ENCODE measurements around the gene HMGCR. TPM values are rescaled to one million over a fixed set of nuclear protein-coding genes. Genes with fewer than 3 reads are reported as not detected.

Gene HMGCR
- total RNA-seq (2022; extraction: Qiagen RNA extraction) = 25.8 to 30.3 TPM (median 26.8 TPM) in 5 replicates

GRCh38 chr5:75336615-75337336 is at the start of gene HMGCR:
Gene HMGCR, plus strand, starts transcription at chr5:75337220. Its CDS starts 5,386 bp downstream, at chr5:75342606.

Other genes starting within 250 kb of the HMGCR start
- gene ANKRD31, start 100.3 kb upstream of the HMGCR start, total RNA-seq (2022; extraction: Qiagen RNA extraction) = 0.03 to 0.07 TPM (median 0.05 TPM) in 5 replicates
- gene CERT1, start 174.4 kb downstream of the HMGCR start, total RNA-seq (2022; extraction: Qiagen RNA extraction) = 22.2 to 30.2 TPM (median 26.2 TPM) in 5 replicates
- gene POLK, start 174.7 kb downstream of the HMGCR start, total RNA-seq (2022; extraction: Qiagen RNA extraction) = 9.0 to 13.7 TPM (median 11.5 TPM) in 5 replicates

Measured in A549 treated with CORT108297 at 1 μM for 4 hours (cell line).